Measurements from ENCODE around the gene GPATCH2L. TPM values are rescaled to one million over a fixed set of nuclear protein-coding genes. Genes with fewer than 3 reads are reported as not detected.

Gene GPATCH2L
- total and polyA plus RNA-seq, 4 donors: 9.5 to 61.8 (median 36.4) TPM

Other genes with a start within 250 kb of the GPATCH2L start
- 100 to 1,000 TPM; 134 to 405 TPM for gene TGFB3, start 169.9 kb upstream of the GPATCH2L start, total RNA-seq
- 10 to 100 TPM; 30.2 to 54.5 TPM for gene TGFB3, start 169.9 kb upstream of the GPATCH2L start, polyA plus RNA-seq
- 10 to 100 TPM; 44.3 to 64.0 TPM for gene IFT43, start 166.2 kb upstream of the GPATCH2L start, total RNA-seq
- 10 to 100 TPM; 42.1 to 62.5 TPM for gene IFT43, start 166.2 kb upstream of the GPATCH2L start, polyA plus RNA-seq
- gene ESRRB, start 224.2 kb downstream of the GPATCH2L start, total RNA-seq: under 1 TPM; 0.33 to 0.52 TPM
- gene ESRRB, start 224.2 kb downstream of the GPATCH2L start, polyA plus RNA-seq: under 1 TPM in 1 of 2 donors, not detected in 1; 0.23 TPM

Measured in aorta (tissue), 4 donors.